H1 (cell line): ENCODE results near the gene STX16. TPM values are rescaled to one million over a fixed set of nuclear protein-coding genes. Genes with fewer than 3 reads are reported as not detected.

ENCODE experiments used
- CTCF ChIA-PET: fragments of 300-600 bp; sonication (Branson Sonifier 250); formaldehyde crosslinking; loops from one replicate; lab custom pipeline; 2021; ENCODE audit not compliant: partially characterized antibody; lab: Charles Lee
- POLR2A ChIA-PET: fragments of 300-600 bp; sonication (Branson Sonifier 250); formaldehyde crosslinking; loops from one replicate; lab custom pipeline; 2021; ENCODE audit warnings: inconsistent platforms; ENCODE audit not compliant: partially characterized antibody; lab: Charles Lee
- DNase-seq, 2 experiments: peaks; one replicate each; pipeline versions ENCODE4 v3.0.0 to v3.0.0-alpha.2; 2010 to 2022; ENCODE audit warnings: low spot score in 2 of 2, low read depth in 1 of 2, mixed read lengths in 1 of 2
- FAIRE-seq: peaks from 2 replicates; lab custom pipeline; 2011; peaks lifted over from hg19 to GRCh38; lab: Jason Lieb, UNC
- H2AFZ ChIP-seq: 2 replicates; pipeline ENCODE4 v1.8.1; 2012; ENCODE audit warnings: low read length, inconsistent platforms
- H2AK5ac ChIP-seq: 2 replicates; pipeline ENCODE4 v1.6.1; 2013; ENCODE audit warnings: low read depth, low read length
- H2BK120ac ChIP-seq: replicated peaks from 2 replicates; pipeline ENCODE3; 2013; ENCODE audit warnings: low read depth, low read length, inconsistent platforms
- H2BK12ac ChIP-seq: 2 replicates; pipeline ENCODE4 v1.6.1; 2013; ENCODE audit warnings: low read depth, low read length
- H2BK15ac ChIP-seq: 2 replicates; pipeline ENCODE4 v1.6.1; 2013; ENCODE audit warnings: low read length
- H2BK20ac ChIP-seq: 2 replicates; pipeline ENCODE4 v1.6.1; 2013; ENCODE audit warnings: low read length
- H2BK5ac ChIP-seq: 2 replicates; pipeline ENCODE4 v1.6.1; 2013; ENCODE audit warnings: low read depth, low read length
- H3K14ac ChIP-seq: 2 replicates; pipeline ENCODE4 v1.6.1; 2013; ENCODE audit warnings: inconsistent platforms; ENCODE audit not compliant: insufficient read length
- H3K18ac ChIP-seq: 2 replicates; pipeline ENCODE4 v1.6.1; 2013; ENCODE audit warnings: low read length; ENCODE audit errors: extremely low read depth
- H3K23ac ChIP-seq: 2 replicates; pipeline ENCODE4 v1.6.1; 2013; ENCODE audit warnings: inconsistent platforms; ENCODE audit not compliant: insufficient read length
- H3K23me2 ChIP-seq: 2 replicates; pipeline ENCODE4 v1.6.1; 2013; ENCODE audit warnings: low read depth, low read length
- H3K27ac ChIP-seq: 2 replicates; pipeline ENCODE4 v1.6.1; 2011; ENCODE audit warnings: low read depth, low read length, inconsistent platforms
- H3K27me3 ChIP-seq, 4 experiments: replicated peaks in 1 of 4; 1 replicate in 1 of 4; 2 replicates in 3 of 4; pipeline versions ENCODE4 v1.6.1 to v1.8.1; 2011 to 2013; ENCODE audit warnings: low read length in 3 of 4, mild to moderate bottlenecking in 3 of 4, inconsistent platforms in 2 of 4, mixed read lengths in 2 of 4, moderate library complexity in 1 of 4; ENCODE audit not compliant: control insufficient read depth in 3 of 4, insufficient read depth in 3 of 4; ENCODE audit errors: extremely low read depth in 1 of 4
- H3K36me3 ChIP-seq, 4 experiments: 2 replicates each; pipeline versions ENCODE4 v1.6.1 to v1.8.1; 2011 to 2013; ENCODE audit warnings: mild to moderate bottlenecking in 4 of 4, low read length in 3 of 4, moderate library complexity in 2 of 4, control low read depth in 1 of 4, inconsistent platforms in 1 of 4; ENCODE audit not compliant: insufficient read depth in 4 of 4, control insufficient read depth in 2 of 4
- H3K4ac ChIP-seq: replicated peaks from 2 replicates; pipeline ENCODE3; 2013; ENCODE audit warnings: low read length, low read depth, mixed read lengths, inconsistent platforms; ENCODE audit not compliant: insufficient read length
- H3K4me1 ChIP-seq, 4 experiments: replicated peaks in 1 of 4; 1 replicate in 1 of 4; 2 replicates in 3 of 4; pipeline versions ENCODE4 v1.6.1 to v1.8.1; 2011 to 2013; ENCODE audit warnings: low read length in 3 of 4, inconsistent platforms in 2 of 4, mixed read lengths in 1 of 4; ENCODE audit not compliant: insufficient read depth in 4 of 4, control insufficient read depth in 3 of 4
- H3K4me2 ChIP-seq, 2 experiments: 2 replicates each; pipeline versions ENCODE4 v1.6.1 to v1.8.1; 2011 to 2013; ENCODE audit warnings: low read depth in 2 of 2, low read length in 2 of 2, control low read depth in 1 of 2, inconsistent platforms in 1 of 2, mild to moderate bottlenecking in 1 of 2; ENCODE audit not compliant: insufficient read depth in 1 of 2
- H3K4me3 ChIP-seq, 4 experiments: fragments of 200-600, 300-600 bp in 1 of 4; sonication (generic), shearing (Covaris generic), sonication (Bioruptor Twin) in 1 of 4; 2 replicates each; pipeline versions ENCODE4 v1.5.1 to v1.8.1; 2011 to 2016; ENCODE audit warnings: low read length in 4 of 4, low read depth in 3 of 4, control low read depth in 2 of 4, inconsistent platforms in 2 of 4, mild to moderate bottlenecking in 2 of 4, mixed read lengths in 1 of 4, moderate library complexity in 1 of 4; ENCODE audit not compliant: insufficient read depth in 2 of 4; ENCODE audit errors: extremely low read depth in 1 of 4
- H3K56ac ChIP-seq: replicated peaks from 2 replicates; pipeline ENCODE3; 2013; ENCODE audit warnings: low read depth, mild to moderate bottlenecking, mixed read lengths, low read length, inconsistent platforms; ENCODE audit not compliant: insufficient read length
- H3K79me1 ChIP-seq: 2 replicates; pipeline ENCODE4 v1.6.1; 2013; ENCODE audit warnings: low read depth, low read length, control low read depth
- H3K79me2 ChIP-seq, 2 experiments: 2 replicates each; pipeline versions ENCODE4 v1.6.1 to v1.8.1; 2012 to 2013; ENCODE audit warnings: low read length in 2 of 2, mild to moderate bottlenecking in 2 of 2, inconsistent platforms in 1 of 2; ENCODE audit not compliant: insufficient read depth in 2 of 2, control insufficient read depth in 1 of 2
- H3K9ac ChIP-seq, 4 experiments: replicated peaks in 1 of 4; 1 replicate in 1 of 4; 2 replicates in 3 of 4; pipeline versions ENCODE4 v1.6.1 to v1.8.1; 2011 to 2013; ENCODE audit warnings: low read depth in 3 of 4, low read length in 3 of 4, control low read depth in 2 of 4, mild to moderate bottlenecking in 2 of 4, moderate library complexity in 2 of 4, inconsistent platforms in 1 of 4; ENCODE audit errors: extremely low read depth in 1 of 4
- H3K9me3 ChIP-seq, 2 experiments: 2 replicates each; pipeline versions ENCODE4 v1.6.1 to v1.8.1; 2012 to 2013; ENCODE audit warnings: mild to moderate bottlenecking in 2 of 2, moderate library complexity in 2 of 2, control low read depth in 1 of 2, inconsistent platforms in 1 of 2, low read depth in 1 of 2, low read length in 1 of 2, mixed read lengths in 1 of 2; ENCODE audit not compliant: insufficient read depth in 2 of 2
- H4K20me1 ChIP-seq, 2 experiments: replicated peaks in 1 of 2; 2 replicates each; pipeline versions ENCODE3 to v1.8.1; 2011 to 2013; ENCODE audit warnings: inconsistent platforms in 2 of 2, low read length in 2 of 2, mild to moderate bottlenecking in 1 of 2; ENCODE audit not compliant: insufficient read depth in 2 of 2, control insufficient read depth in 1 of 2
- H4K5ac ChIP-seq: 2 replicates; pipeline ENCODE4 v1.6.1; 2013; ENCODE audit warnings: low read length, low read depth, mixed read lengths, inconsistent platforms; ENCODE audit not compliant: insufficient read length
- H4K8ac ChIP-seq: 2 replicates; pipeline ENCODE4 v1.8.0; 2013; ENCODE audit warnings: mild to moderate bottlenecking, moderate library complexity, low read length, inconsistent platforms; ENCODE audit not compliant: insufficient read depth; ENCODE audit errors: extremely low read depth
- H4K91ac ChIP-seq: replicated peaks from 2 replicates; pipeline ENCODE3; 2013; ENCODE audit warnings: low read length, mixed read lengths, inconsistent platforms; ENCODE audit not compliant: insufficient read length
- CHD1 ChIP-seq: IDR thresholded peaks from 2 replicates; pipeline ENCODE4 v1.6.1; 2012; ENCODE audit warnings: low read depth, low read length, improper control_type of control experiment
- CTBP2 ChIP-seq: IDR thresholded peaks from 2 replicates; pipeline ENCODE4 v1.7.0; 2011; ENCODE audit warnings: borderline replicate concordance, mild to moderate bottlenecking, moderate library complexity, mixed read lengths, low read length; ENCODE audit not compliant: insufficient read depth, insufficient read length
- CTCF ChIP-seq, 3 experiments: IDR thresholded peaks; 1 replicate in 2 of 3; 2 replicates in 1 of 3; pipeline versions ENCODE4 v1.5.1 to v1.6.1; 2011; ENCODE audit warnings: low read length in 3 of 3, mild to moderate bottlenecking in 3 of 3, inconsistent platforms in 2 of 3, low read depth in 1 of 3, moderate library complexity in 1 of 3; ENCODE audit not compliant: insufficient read depth in 1 of 3; ENCODE audit errors: control extremely low read depth in 1 of 3
- EZH2 ChIP-seq: fragments of 200-600 bp; sonication (generic); IDR thresholded peaks from 2 replicates; pipeline ENCODE4 v1.7.1; 2012; ENCODE audit warnings: low read depth, mild to moderate bottlenecking, moderate library complexity, low read length, inconsistent platforms; ENCODE audit not compliant: severe bottlenecking
- KDM5A ChIP-seq: fragments of 200-600 bp; IDR thresholded peaks from 2 replicates; pipeline ENCODE4 v1.7.1; 2012; ENCODE audit warnings: mild to moderate bottlenecking, low read length, inconsistent platforms, mixed read lengths
- POLR2AphosphoS5 ChIP-seq: IDR thresholded peaks from 2 replicates; pipeline ENCODE4 v1.6.1; 2011; ENCODE audit warnings: low read depth, low read length
- POU5F1 ChIP-seq: IDR thresholded peaks from 2 replicates; pipeline ENCODE4 v1.6.1; 2011; ENCODE audit warnings: low read depth, mild to moderate bottlenecking, low read length, moderate library complexity
- RAD21 ChIP-seq, 2 experiments: IDR thresholded peaks in 1 of 2; conservative IDR thresholded peaks in 1 of 2; 2 replicates each; pipeline ENCODE4 v1.6.1; 2011; ENCODE audit warnings: low read depth in 2 of 2, low read length in 2 of 2, improper control_type of control experiment in 1 of 2, inconsistent platforms in 1 of 2, mild to moderate bottlenecking in 1 of 2, moderate library complexity in 1 of 2
- SIX5 ChIP-seq: IDR thresholded peaks from 2 replicates; pipeline ENCODE4 v1.6.1; 2011; ENCODE audit warnings: mild to moderate bottlenecking, low read depth, low read length
- YY1 ChIP-seq: IDR thresholded peaks from 2 replicates; pipeline ENCODE4 v1.6.1; 2011; ENCODE audit warnings: low read depth, mild to moderate bottlenecking, low read length
- WGBS, 2 experiments: shearing (Covaris generic) in 1 of 2; methylation state at CpG; one replicate each; pipeline versions ENCODE4 v1.1.6 to v1.1.7; 2013 to 2015; ENCODE audit warnings: low lambda C conversion rate in 2 of 2, mixed read lengths in 2 of 2, inconsistent platforms in 1 of 2, low coverage in 1 of 2, missing lambda C conversion rate in 1 of 2; ENCODE audit not compliant: insufficient replicate concordance in 2 of 2, insufficient coverage in 1 of 2, insufficient read length in 1 of 2; ENCODE audit errors: extremely low coverage in 1 of 2, missing lambda C conversion rate in 1 of 2; 5-methylcytosine and 5-hydroxymethylcytosine counted together
- polyA plus RNA-seq, 7 experiments: library from polyadenylated mRNA; depleted of rRNA in 3 of 7; stranded (reverse) in 5 of 7; unstranded in 2 of 7; fragments of >200 nt in 5 of 7; fragments of 200-250 nt in 2 of 7; gene quantifications; 1 replicate in 5 of 7; 2 replicates in 1 of 7; 4 replicates in 1 of 7; pipeline versions ENCODE4 v1.2.1 to v1.2.3, GENCODE V29; 2011 to 2013; ENCODE audit warnings: missing spikeins in 2 of 7, mixed read lengths in 2 of 7
- total RNA-seq: library from RNA; stranded (reverse); fragmentation: NEBNext Ultra II Directional; extraction: Animal tissue kit (Norgen Biotek cat#: 25700); gene quantifications from 2 replicates; pipeline ENCODE4 v1.2.1, GENCODE V29; 2021

The STX16 gene
- total and polyA plus RNA-seq, 2 of the 8 experiments (the other 6 are each of a cell fraction or from before 2014, with no cell fraction given) = 45.2 to 61.6 TPM

DNA sequence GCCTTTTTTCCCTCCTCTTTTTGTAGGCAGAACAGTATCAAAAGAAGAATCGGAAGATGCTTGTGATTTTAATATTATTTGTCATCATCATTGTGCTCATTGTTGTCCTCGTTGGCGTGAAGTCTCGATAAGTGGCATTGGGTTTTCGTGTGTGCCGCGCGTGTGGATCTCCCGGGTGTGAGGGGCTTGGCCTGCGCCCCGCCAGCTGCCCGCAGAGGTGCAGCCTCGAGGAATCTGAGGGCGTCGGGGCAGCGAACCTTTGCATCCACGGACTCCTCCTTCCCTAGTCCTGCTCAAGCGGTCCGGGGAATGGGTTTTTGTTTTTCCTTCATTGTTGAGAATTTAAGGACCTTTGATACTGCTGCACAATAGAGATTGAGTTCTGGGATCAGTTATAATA is 25.1 kb downstream of the STX16 start:
- Histone ChIP-seq H3K79me2 (peaks cover 0 to 6% of the 10 kb centered on the region in 2 experiments; a peak in 2 of 4 replicates), H3K9ac (no peak overlapping the region), H3K79me1 (no peaks in the 10 kb centered on the region; the same call in none of the 2 replicates), H4K20me1 (no peaks in the 10 kb centered on the region), H3K27me3 (no peaks in the 10 kb centered on the region), H2BK20ac (no peak overlapping the region), H3K9me3 (no peaks in the 10 kb centered on the region), H2BK15ac (no peak overlapping the region), H2BK120ac (no peak overlapping the region), H3K36me3 (peaks cover 18 to 74% (median 37%) of the 10 kb centered on the region in 4 experiments), H4K8ac (no peak overlapping the region), H2BK5ac (no peak overlapping the region), H3K14ac (no peak overlapping the region), H3K23ac (no peak overlapping the region), H3K4ac (no peak overlapping the region), H4K5ac (no peak overlapping the region), H3K4me3 (no peak overlapping the region), H3K56ac (no peak overlapping the region), H4K91ac (no peak overlapping the region), H3K27ac (no peak overlapping the region), H3K4me1 (peaks cover 2 to 10% (median 5%) of the 10 kb centered on the region in 4 experiments), H2BK12ac (no peak overlapping the region), H2AFZ (no peak overlapping the region), H3K4me2 (no peak overlapping the region), H2AK5ac (no peak overlapping the region), H3K23me2 (no peaks in the 10 kb centered on the region), H3K18ac (no peak overlapping the region)
- WGBS, 2 experiments = 96% methylated on average over 19 of the region's 19 CpGs; no CpG with 5 or more reads in 1 of the 2 experiments
- DNase-seq (no peak), FAIRE-seq (no peak)
- TF ChIP-seq EZH2 = no peak
- TF ChIP-seq CHD1 = no peak
- no peak for TF ChIP-seq SIX5
- no peak for TF ChIP-seq CTCF (IDR thresholded peaks at IDR 0.05; ENCODE audit: control extremely low read depth in 1 of 3, insufficient read depth in 1 of 3, low read depth in 1 of 3, low read length in 3 of 3)
- TF ChIP-seq POU5F1 = no peak
- TF ChIP-seq CTBP2 = no peak
- TF ChIP-seq RAD21 (IDR thresholded peaks at IDR 0.05 in 1 of 2, conservative IDR thresholded peaks at IDR 0.05 in 1 of 2; ENCODE audit: low read depth in 2 of 2, low read length in 2 of 2) = no peak
- no peak for TF ChIP-seq POLR2AphosphoS5
- no peak for TF ChIP-seq KDM5A
- no peak for TF ChIP-seq YY1
- CTCF ChIA-PET = interaction anchor here (0.8 to 2.4 kb wide), 3 partner anchors 13 to 195 kb away, joined by 3 to 9 read pairs (median 6); no protein-coding TSS in a partner anchor
- POLR2A ChIA-PET = interaction anchor here (1.2 to 15.3 kb wide), 6 partner anchors 12 to 56 kb away, joined by 3 to 242 read pairs (median 7); partner anchors contain the start of genes NPEPL1 and STX16
